Measurements from ENCODE around the gene PUS7L. TPM values are rescaled to one million over a fixed set of nuclear protein-coding genes. Genes with fewer than 3 reads are reported as not detected.

The PUS7L gene
- total and polyA plus RNA-seq, 2 of the 13 experiments (the other 11 are each of a cell fraction or from before 2014, with no cell fraction given), result 6.5 to 37.6 TPM

DNA sequence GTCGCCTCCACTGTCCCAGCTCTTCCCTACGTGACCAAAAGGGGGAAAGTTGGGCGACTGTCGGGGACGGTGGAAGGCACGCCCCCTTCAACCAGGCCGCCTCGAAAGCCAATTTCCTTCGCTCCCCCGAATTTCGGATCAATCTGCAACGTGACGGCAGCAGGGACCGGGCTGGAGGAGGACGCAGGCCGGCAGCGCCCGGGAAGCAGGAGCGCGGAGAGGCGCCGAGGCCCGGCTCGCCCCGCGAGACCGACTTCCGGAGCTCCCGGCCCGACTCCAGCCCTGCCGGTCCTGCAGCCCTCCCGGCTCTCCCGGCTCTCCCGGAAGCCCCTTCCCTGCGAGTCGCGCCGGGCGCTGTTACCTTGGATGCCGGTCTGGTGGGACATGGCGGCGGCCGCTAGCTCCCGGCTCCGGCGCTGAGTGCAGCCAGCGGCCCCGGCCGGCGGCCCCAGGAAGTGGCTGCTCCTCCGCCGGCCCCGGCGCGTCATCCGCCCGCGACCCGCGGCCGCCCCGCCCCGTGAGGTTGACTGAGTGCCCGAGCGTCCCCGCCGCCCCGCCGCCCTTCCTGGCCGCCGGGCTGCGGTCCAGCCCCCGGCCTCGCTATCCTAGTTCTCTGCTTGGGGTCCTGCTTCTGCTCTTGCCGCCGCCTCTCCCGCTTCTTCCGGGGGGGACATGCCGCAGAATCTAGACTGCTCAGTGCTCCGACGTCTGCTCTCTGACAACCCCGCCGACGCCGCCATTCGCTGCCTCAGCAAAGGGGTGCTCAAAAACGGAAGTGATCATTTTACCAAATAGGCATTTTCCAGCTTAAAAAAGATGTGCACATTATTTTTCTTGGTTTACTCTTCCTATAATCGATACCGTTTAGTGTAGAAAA is 47.5 kb upstream of the PUS7L start, which contains the start of gene TWF1 (continued):
- no peak for TF ChIP-seq ZBTB7B (CRISPR knock-in tag; IDR thresholded peaks at IDR 0.05)
- TF ChIP-seq CBX2 (IDR thresholded peaks at IDR 0.05; ENCODE audit: low read depth, low read length), result no peak
- no peak for TF ChIP-seq CBX2 (CRISPR knock-in tag; IDR thresholded peaks at IDR 0.05; ENCODE audit: low read depth)
- TF ChIP-seq BRD4 (CRISPR knock-in tag; IDR thresholded peaks at IDR 0.05), result no peak
- no peak for TF ChIP-seq MBD4 (IDR thresholded peaks at IDR 0.05; ENCODE audit: borderline replicate concordance, low read length)
- TF ChIP-seq, protein P1, sequence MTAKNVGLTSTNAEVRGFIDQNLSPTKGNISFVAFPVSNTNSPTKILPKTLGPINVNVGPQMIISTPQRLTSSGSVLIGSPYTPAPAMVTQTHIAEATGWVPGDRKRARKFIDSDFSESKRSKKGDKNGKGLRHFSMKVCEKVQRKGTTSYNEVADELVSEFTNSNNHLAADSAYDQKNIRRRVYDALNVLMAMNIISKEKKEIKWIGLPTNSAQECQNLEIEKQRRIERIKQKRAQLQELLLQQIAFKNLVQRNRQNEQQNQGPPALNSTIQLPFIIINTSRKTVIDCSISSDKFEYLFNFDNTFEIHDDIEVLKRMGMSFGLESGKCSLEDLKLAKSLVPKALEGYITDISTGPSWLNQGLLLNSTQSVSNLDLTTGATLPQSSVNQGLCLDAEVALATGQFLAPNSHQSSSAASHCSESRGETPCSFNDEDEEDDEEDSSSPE (CRISPR knock-in tag; IDR thresholded peaks at IDR 0.05), result 0 out of 2 replicates have a peak, but pooled peaks have one; percentile 18
- peak; percentile 66 for TF ChIP-seq TBX2 (CRISPR knock-in tag; IDR thresholded peaks at IDR 0.05; ENCODE audit: borderline replicate concordance)
- no peak for TF ChIP-seq ZFYVE20 (CRISPR knock-in tag; IDR thresholded peaks at IDR 0.05; ENCODE audit: borderline replicate concordance, low read depth)
- TF ChIP-seq ZNF12 (CRISPR knock-in tag; IDR thresholded peaks at IDR 0.05), result no peak
- TF ChIP-seq SNRNP70 (IDR thresholded peaks at IDR 0.05; ENCODE audit: low read depth, low read length), result no peak
- no peak for TF ChIP-seq RORA (CRISPR knock-in tag; IDR thresholded peaks at IDR 0.05)
- peak; percentile 63; the same call in 1 of the 2 replicates for TF ChIP-seq ZNF446 (CRISPR knock-in tag; IDR thresholded peaks at IDR 0.05)
- no peak for TF ChIP-seq ZNF678 (CRISPR knock-in tag; IDR thresholded peaks at IDR 0.05)
- no peak for TF ChIP-seq HMGA1 (CRISPR knock-in tag; conservative IDR thresholded peaks at IDR 0.05)
- no peak for TF ChIP-seq IKZF1 (IDR thresholded peaks at IDR 0.05)
- TF ChIP-seq, protein P2, sequence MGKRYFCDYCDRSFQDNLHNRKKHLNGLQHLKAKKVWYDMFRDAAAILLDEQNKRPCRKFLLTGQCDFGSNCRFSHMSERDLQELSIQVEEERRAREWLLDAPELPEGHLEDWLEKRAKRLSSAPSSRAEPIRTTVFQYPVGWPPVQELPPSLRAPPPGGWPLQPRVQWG (CRISPR knock-in tag; IDR thresholded peaks at IDR 0.05; ENCODE audit: borderline replicate concordance, low read depth), result no peak
- TF ChIP-seq PITX1 (CRISPR knock-in tag; IDR thresholded peaks at IDR 0.05), result no peak
- TF ChIP-seq, protein P3, sequence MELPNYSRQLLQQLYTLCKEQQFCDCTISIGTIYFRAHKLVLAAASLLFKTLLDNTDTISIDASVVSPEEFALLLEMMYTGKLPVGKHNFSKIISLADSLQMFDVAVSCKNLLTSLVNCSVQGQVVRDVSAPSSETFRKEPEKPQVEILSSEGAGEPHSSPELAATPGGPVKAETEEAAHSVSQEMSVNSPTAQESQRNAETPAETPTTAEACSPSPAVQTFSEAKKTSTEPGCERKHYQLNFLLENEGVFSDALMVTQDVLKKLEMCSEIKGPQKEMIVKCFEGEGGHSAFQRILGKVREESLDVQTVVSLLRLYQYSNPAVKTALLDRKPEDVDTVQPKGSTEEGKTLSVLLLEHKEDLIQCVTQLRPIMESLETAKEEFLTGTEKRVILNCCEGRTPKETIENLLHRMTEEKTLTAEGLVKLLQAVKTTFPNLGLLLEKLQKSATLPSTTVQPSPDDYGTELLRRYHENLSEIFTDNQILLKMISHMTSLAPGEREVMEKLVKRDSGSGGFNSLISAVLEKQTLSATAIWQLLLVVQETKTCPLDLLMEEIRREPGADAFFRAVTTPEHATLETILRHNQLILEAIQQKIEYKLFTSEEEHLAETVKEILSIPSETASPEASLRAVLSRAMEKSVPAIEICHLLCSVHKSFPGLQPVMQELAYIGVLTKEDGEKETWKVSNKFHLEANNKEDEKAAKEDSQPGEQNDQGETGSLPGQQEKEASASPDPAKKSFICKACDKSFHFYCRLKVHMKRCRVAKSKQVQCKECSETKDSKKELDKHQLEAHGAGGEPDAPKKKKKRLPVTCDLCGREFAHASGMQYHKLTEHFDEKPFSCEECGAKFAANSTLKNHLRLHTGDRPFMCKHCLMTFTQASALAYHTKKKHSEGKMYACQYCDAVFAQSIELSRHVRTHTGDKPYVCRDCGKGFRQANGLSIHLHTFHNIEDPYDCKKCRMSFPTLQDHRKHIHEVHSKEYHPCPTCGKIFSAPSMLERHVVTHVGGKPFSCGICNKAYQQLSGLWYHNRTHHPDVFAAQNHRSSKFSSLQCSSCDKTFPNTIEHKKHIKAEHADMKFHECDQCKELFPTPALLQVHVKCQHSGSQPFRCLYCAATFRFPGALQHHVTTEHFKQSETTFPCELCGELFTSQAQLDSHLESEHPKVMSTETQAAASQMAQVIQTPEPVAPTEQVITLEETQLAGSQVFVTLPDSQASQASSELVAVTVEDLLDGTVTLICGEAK (IDR thresholded peaks at IDR 0.05), result no peak
- TF ChIP-seq, protein P3 (CRISPR knock-in tag; IDR thresholded peaks at IDR 0.05), result no peak
- no peak for TF ChIP-seq ATRX (CRISPR knock-in tag; IDR thresholded peaks at IDR 0.05; ENCODE audit: borderline replicate concordance)

Data from HepG2 (cell line).